ENCODE data around the gene RBM20. TPM values are rescaled to one million over a fixed set of nuclear protein-coding genes. Genes with fewer than 3 reads are reported as not detected.

RBM20 gene
- total RNA-seq, 1 donor from 2014 or later, result 0.58 TPM

DNA sequence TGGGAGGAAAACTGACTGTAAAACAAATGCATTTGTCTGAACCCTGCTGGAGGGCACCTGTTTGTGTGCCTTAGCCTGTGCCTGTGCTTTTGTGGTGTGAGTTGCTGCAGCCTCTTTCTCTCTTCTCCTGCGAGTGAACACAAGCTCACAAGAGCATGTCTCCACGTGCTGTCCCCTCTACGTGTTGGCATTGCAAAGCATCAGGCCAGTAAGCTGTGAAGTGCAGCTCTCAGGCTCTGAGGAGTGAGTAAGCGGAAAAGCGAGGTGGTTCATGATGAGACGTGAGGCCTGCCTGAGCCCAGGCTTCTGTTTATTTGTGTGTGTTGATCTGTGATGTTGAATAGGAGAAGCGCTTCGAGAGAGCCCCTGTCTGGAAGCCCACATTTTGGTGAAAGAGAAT lies 142.0 kb downstream of the RBM20 start:
- DNase-seq (ENCODE audit: low read depth, low spot score), result no peak
- H3K4me3 Mint-ChIP-seq, result no peak overlapping the region
- H3K36me3 Mint-ChIP-seq (ENCODE audit: low read depth), result no peaks in the 10 kb centered on the region
- TF ChIP-seq, protein P1, sequence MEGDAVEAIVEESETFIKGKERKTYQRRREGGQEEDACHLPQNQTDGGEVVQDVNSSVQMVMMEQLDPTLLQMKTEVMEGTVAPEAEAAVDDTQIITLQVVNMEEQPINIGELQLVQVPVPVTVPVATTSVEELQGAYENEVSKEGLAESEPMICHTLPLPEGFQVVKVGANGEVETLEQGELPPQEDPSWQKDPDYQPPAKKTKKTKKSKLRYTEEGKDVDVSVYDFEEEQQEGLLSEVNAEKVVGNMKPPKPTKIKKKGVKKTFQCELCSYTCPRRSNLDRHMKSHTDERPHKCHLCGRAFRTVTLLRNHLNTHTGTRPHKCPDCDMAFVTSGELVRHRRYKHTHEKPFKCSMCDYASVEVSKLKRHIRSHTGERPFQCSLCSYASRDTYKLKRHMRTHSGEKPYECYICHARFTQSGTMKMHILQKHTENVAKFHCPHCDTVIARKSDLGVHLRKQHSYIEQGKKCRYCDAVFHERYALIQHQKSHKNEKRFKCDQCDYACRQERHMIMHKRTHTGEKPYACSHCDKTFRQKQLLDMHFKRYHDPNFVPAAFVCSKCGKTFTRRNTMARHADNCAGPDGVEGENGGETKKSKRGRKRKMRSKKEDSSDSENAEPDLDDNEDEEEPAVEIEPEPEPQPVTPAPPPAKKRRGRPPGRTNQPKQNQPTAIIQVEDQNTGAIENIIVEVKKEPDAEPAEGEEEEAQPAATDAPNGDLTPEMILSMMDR (conservative IDR thresholded peaks at IDR 0.05), result no peak
- H3K27ac Mint-ChIP-seq (ENCODE audit: unreplicated experiment), result no peak overlapping the region
- peaks cover 19% of the 10 kb centered on the region for H3K4me1 Mint-ChIP-seq
- no peaks in the 10 kb centered on the region for H3K27me3 Mint-ChIP-seq (ENCODE audit: low read depth)
- no peaks in the 10 kb centered on the region for H3K9me3 Mint-ChIP-seq

DNA sequence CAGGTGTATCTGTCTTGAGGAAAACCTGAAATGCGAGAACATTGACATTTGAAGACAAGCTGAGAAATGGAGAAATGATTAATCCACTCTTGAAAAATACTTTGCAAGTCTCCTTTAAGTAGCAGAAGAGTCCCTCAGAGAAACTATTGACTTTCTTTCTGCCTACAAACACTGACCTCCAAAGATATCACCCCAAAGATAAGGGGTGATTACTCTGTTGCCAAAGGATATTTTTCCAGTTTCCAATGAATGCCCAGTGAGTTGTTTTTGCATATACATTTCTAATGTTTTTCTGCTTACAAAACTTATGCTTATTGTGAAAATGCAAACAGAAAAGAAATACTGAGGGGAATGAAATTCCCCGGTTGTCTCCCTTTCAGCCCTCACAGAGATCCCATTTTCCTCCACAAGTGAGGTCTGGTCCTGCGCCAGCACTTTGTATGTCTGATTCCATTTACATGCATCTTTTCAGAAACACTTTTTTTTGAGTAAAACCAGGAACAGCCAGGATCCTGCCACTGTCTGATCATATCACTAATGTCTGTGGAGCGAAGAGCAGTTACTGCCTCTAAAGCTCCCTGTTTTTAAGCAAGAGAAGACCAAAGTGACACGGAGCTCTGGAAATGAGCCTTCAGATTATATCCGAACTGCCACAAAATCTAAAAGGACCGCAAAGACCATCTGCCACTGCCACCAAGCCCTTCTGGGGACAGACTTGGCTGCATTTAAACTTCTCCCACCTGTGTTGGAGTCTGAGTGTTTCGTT lies 144.7 kb downstream of the RBM20 start:
- TF ChIP-seq, protein P1 (conservative IDR thresholded peaks at IDR 0.05), result no peak
- Mint-ChIP-seq H3K9me3 (no peaks in the 10 kb centered on the region), H3K27ac (ENCODE audit: unreplicated experiment) (peak overlapping the region; percentile 8), H3K27me3 (ENCODE audit: low read depth) (no peaks in the 10 kb centered on the region), H3K4me1 (peaks cover 38% of the 10 kb centered on the region), H3K4me3 (no peak overlapping the region), H3K36me3 (ENCODE audit: low read depth) (no peaks in the 10 kb centered on the region)
- DNase-seq (ENCODE audit: low read depth, low spot score), result no peak

- Mint-ChIP-seq H3K4me3 (no peak overlapping the region), H3K9me3 (no peaks in the 10 kb centered on the region), H3K27me3 (ENCODE audit: low read depth) (no peaks in the 10 kb centered on the region), H3K27ac (ENCODE audit: unreplicated experiment) (no peak overlapping the region), H3K4me1 (peaks cover 40% of the 10 kb centered on the region), H3K36me3 (ENCODE audit: low read depth) (no peaks in the 10 kb centered on the region)
- TF ChIP-seq, protein P1 (conservative IDR thresholded peaks at IDR 0.05), result no peak
- no peak for DNase-seq (ENCODE audit: low read depth, low spot score)
Observed at GRCh38 chr10:110789604-110790433, 145.7 kb downstream of the RBM20 start.

DNA sequence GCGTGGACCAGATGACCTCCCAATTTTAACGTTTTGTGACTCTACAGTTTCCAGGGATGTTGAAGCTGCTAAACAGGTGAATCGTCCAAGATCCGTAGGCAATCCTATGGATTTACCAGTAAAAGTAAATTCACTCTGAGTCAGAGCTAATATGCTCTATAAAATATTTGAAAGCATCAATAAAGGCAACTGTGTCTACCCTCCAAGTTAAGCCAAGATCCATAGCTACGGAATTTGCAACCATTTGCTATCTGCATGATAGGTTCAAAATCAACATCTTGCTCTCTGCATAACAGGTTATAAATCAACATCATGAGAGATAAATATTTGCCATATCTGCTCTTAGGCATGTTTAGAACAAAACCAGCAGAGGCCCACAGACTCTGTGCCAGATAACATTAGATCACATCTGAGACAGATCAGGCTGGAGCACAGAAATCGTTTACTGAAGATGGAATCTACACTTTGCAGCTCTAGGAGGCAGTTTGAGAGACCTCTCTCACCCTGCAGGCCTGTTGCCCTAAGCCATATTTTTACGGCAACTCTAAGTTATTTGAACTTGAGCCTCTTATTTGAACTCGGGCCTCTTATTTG lies 146.9 kb downstream of the RBM20 start:
- no peaks in the 10 kb centered on the region for H3K9me3 Mint-ChIP-seq
- DNase-seq (ENCODE audit: low read depth, low spot score), result no peak
- TF ChIP-seq, protein P1 (conservative IDR thresholded peaks at IDR 0.05), result no peak
- H3K27me3 Mint-ChIP-seq (ENCODE audit: low read depth), result no peaks in the 10 kb centered on the region
- no peaks in the 10 kb centered on the region for H3K36me3 Mint-ChIP-seq (ENCODE audit: low read depth)
- H3K27ac Mint-ChIP-seq (ENCODE audit: unreplicated experiment), result no peak overlapping the region
- H3K4me1 Mint-ChIP-seq, result peaks cover 49% of the 10 kb centered on the region
- no peak overlapping the region for H3K4me3 Mint-ChIP-seq

DNA sequence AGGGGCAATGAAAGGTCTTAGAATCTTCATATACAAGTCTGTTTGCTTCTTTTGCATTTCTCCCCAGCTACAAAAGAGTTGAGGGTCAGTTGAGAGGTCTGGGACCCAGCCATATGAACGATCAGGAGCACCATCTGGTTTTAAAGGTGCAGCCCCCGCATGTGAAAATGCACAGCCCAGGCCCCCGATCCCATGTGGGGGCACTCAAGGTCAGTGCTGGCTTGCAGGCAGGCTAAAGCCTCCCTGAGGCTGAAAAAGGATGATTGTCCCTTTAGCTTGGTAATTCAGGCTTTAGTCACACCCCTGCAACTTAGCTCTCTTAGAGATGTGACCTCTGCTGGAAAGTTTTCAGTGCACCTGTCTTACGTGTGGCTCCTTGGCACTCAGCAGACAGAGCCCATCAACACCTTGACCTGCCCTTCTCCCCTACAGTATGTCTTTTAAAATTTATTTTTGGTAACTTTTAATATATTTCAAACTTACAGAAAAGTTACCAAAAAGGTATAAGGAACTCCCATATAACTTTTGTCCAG lies 147.5 kb downstream of the RBM20 start:
- DNase-seq (ENCODE audit: low read depth, low spot score), result no peak
- Mint-ChIP-seq H3K4me3 (no peak overlapping the region), H3K27me3 (ENCODE audit: low read depth) (no peaks in the 10 kb centered on the region), H3K36me3 (ENCODE audit: low read depth) (no peaks in the 10 kb centered on the region), H3K9me3 (no peaks in the 10 kb centered on the region), H3K4me1 (peaks cover 43% of the 10 kb centered on the region), H3K27ac (ENCODE audit: unreplicated experiment) (no peak overlapping the region)
- TF ChIP-seq, protein P1 (conservative IDR thresholded peaks at IDR 0.05), result no peak
